SK-N-MC (cell line): ENCODE measurements around the gene PLCD1.
"Not testable (repeated sequence)": the region's sequence is repeated elsewhere in the genome, so short reads cannot be mapped to it uniquely, and the experiment has no call there.

Experiments used
- EZH2 ChIP-seq: fragments of 200-600 bp; sonication (generic); IDR thresholded peaks from one replicate; pipeline ENCODE4 v1.6.1; 2017; ENCODE audit warnings: antibody characterized with exemption
- POLR2AphosphoS5 ChIP-seq: IDR thresholded peaks from 2 replicates; pipeline ENCODE4 v1.6.1; 2012; ENCODE audit warnings: mild to moderate bottlenecking, low read depth, low read length, borderline replicate concordance

DNA sequence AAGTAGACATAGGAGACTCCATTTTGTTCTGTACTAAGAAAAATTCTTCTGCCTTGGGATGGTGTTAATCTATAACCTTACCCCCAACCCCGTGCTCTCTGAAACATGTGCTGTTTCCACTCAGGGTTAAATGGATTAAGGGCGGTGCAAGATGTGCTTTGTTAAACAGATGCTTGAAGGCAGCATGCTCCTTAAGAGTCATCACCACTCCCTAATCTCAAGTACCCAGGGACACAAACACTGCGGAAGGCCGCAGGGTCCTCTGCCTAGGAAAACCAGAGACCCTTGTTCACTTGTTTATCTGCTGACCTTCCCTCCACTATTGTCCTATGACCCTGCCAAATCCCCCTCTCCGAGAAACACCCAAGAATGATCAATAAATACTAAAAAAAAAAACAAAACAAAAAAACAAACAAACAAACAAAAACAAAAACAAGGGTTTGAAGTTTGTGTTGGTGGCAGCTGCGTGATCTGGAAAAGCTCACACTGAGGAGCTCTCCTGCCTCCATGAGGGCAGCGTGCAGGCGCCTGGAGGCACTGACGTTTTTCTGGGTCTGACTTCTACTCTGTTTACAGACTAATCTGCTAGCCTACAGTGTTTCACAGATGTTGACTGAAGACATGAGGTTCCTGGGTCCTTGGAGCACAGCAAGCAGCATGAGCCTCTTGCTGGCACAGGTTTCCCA lies 24.5 kb upstream of the PLCD1 start:
- TF ChIP-seq POLR2AphosphoS5, EZH2: not testable (repeated sequence)
